ENCODE measurements around the gene GDPD4.

DNA sequence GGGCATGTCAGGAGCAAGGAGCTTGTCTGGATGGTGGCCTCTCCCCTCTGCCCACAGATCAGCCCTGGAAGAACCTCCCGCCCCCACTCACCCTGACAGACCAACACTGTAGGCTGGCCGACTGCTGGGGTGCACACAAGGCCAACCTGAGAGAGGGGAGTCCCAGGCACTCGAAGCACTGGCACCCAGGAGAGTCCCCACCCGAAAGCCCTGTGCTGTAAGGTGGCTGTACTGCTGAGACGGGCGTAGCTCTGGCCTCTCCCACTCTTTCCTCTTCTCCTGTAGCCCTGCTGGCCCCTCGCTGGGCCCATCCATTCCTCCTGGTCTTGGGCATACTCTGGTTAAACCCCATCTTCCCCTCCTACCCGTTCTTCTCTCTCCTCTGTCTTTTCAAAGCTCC lies 133.7 kb downstream of the GDPD4 start:
- TF ChIP-seq, protein P1, sequence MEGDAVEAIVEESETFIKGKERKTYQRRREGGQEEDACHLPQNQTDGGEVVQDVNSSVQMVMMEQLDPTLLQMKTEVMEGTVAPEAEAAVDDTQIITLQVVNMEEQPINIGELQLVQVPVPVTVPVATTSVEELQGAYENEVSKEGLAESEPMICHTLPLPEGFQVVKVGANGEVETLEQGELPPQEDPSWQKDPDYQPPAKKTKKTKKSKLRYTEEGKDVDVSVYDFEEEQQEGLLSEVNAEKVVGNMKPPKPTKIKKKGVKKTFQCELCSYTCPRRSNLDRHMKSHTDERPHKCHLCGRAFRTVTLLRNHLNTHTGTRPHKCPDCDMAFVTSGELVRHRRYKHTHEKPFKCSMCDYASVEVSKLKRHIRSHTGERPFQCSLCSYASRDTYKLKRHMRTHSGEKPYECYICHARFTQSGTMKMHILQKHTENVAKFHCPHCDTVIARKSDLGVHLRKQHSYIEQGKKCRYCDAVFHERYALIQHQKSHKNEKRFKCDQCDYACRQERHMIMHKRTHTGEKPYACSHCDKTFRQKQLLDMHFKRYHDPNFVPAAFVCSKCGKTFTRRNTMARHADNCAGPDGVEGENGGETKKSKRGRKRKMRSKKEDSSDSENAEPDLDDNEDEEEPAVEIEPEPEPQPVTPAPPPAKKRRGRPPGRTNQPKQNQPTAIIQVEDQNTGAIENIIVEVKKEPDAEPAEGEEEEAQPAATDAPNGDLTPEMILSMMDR (IDR thresholded peaks at IDR 0.05) = no peak
- TF ChIP-seq POLR2AphosphoS5 (IDR thresholded peaks at IDR 0.05) = no peak
- TF ChIP-seq EP300 (IDR thresholded peaks at IDR 0.05) = no peak
